ENCODE measurements around the gene UEVLD.

UEVLD gene

GRCh38 chr11:18581825-18582224 lies 6.7 kb downstream of the UEVLD start:
- DNase-seq (ENCODE audit: low spot score), result no peak

DNA sequence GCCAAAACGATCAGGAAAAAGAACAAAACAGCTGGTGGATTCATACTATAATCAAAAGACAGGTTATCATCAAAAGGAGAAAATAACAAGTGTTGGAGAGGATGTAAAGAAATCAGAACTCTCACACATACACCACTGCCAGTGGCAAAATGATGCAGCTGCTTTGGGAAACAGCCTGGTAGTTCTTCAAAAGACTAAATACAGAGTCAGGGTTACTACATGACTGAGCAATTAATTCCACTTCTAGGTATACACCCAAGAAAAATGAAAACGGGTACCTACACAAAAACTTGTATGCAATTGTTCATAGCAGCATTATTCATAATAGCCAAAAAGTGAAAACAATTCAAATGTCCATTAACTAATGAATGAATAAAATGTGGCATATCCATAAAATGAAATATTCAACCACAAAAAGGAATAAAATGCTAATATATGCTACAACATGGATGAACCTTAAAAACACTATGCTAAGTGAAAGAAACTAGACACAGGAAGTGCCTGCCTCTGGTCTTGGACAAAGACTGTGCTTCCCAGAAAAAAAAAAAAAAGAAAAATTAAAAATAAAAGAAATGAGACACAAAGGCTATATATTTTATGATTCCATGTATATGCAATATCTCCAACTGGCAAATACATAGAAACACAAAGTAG lies 8.3 kb downstream of the UEVLD start:
- DNase-seq (ENCODE audit: low spot score), result no peak

- no peak for DNase-seq (ENCODE audit: low spot score)
Observed at GRCh38 chr11:18578975-18579598, 9.4 kb downstream of the UEVLD start.

DNA sequence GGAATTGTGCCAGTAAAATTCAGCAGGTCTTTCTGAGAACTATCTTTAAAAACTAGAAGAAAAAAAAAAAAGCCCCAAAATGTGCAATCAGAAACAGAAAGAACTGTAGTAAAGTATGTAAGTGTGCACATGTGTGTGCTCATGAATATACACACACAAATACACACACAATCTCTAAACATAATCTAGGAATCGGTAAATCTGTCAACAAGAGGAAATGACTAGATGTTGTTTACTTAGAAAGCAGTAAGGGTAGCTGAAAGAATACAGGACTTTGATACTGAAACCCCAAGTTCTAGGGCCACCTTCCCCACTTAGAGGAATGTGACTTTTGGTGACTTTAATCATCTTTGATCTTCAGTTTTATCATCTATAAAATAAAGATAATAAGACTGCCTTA lies 13.2 kb downstream of the UEVLD start:
- DNase-seq (ENCODE audit: low spot score), result no peak

DNA sequence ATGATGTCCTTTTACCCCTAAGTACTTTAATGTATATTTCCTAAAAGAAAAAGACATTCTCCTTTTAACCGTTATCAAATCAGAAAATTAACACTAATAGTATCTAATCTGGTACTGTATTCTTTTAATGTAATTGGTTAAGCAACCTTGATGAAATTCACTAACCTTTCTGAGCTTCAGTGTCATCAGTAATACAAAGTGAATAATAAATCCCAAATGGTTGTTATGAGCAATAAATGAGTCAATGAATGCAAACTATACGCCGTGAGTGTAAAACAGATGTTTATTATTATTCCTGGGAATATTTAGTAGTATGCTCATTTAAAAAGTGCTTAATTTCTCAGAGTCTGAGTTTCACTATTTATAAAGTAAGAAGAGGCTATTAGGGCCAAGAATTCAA lies 21.5 kb downstream of the UEVLD start:
- no peak for DNase-seq (ENCODE audit: low spot score)

DNA sequence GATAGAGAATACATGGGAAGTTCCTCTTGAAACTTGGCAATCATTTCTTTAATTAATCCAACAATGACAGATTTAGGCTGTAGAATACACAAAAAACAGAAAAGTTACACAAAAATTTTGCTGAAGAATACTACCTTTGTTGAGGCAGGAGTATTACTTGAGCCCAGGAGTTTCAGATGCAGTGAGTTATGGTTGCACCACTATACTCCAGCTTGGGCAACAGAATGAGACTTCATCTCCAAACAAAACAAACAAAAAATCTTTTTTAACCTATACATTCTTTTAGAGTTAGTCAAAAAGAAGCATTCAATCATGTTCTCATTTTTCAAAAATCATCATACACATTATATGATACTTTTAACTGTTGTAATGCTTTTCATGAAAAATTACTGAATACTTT lies 22.1 kb downstream of the UEVLD start:
- no peak for DNase-seq (ENCODE audit: low spot score)

DNA sequence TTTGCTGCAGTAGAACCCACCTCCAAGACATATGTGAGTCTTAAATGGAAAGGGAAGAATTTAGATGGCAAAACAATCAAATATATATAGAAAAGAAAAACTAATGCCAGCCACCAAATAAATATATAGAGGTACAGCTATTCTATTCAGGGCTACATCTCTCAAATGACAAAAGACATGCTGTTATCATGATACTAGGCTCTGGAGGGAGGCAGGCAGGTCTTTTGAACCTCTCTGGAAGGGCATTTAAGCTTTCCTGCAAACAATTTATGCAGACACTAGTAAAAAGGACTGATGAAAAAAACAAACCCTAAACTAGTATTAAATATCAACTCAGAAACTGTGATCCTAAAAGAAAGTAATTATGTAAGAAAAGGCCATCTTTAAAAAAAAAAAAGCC lies 24.4 kb downstream of the UEVLD start:
- no peak for DNase-seq (ENCODE audit: low spot score)

GRCh38 chr11:18563090-18563730 lies 25.3 kb downstream of the UEVLD start:
- no peak for DNase-seq (ENCODE audit: low spot score)

DNA sequence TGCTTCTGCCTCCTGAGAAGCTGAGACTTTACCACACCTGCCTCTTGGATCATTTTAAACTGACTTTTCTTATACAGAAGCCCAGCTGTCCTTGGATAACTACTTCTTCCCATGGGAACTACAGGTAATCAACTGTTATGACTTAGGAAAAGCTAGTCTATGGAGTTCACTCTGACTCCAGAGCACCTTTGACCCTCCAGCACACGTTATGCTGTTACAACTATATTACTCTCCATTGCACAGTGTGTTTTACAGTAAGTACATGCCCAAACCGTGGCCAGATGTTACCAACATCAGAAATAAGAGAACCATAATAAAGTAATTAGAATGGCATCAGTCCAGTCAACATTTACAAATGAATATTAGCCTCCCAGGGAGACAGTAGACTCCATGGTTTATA lies 40.5 kb downstream of the UEVLD start:
- no peak for DNase-seq (ENCODE audit: low spot score)

DNA sequence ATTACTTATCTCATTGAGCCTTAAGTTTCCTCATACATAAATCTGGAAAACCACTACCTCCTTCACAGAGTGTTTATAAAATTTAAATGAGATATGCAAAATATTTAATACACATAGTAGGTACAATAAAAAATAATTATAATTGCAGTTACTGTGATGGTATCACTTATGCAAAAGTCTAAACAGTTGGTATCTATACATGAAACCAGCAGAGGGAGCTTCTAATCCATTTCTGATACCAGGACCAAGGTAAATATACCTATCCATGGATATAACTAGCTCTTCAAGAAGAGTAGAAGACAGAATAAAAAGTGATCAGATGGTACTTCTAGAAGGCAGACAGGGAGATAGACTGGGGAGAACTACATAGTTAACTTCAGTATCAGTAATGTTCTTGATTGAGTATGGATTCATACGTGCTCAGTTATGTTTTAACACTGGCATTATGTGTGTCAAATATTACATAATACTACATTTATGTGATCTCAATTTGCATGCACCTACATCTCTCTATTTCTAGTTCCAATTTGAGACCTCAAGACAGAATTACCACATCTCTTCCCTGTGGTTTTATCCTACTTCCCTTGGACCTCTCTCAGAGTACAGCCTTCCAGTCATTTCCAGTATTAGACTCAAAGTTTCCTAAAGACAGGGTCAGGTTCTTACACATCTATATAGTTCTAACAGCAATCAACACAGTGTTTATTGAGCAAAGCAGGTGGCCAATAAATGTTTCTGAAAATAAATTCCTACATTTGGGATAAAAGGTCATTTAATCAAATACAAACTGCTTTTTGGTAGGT lies 48.1 kb downstream of the UEVLD start:
- DNase-seq (ENCODE audit: low spot score), result no peak

- DNase-seq (ENCODE audit: low spot score), result no peak
Observed at GRCh38 chr11:18536209-18536608, 52.3 kb downstream of the UEVLD start.

GRCh38 chr11:18534245-18534644 lies 54.3 kb downstream of the UEVLD start:
- DNase-seq (ENCODE audit: low spot score), result no peak

- DNase-seq (ENCODE audit: low spot score), result no peak
Observed at GRCh38 chr11:18533365-18533764, 55.2 kb downstream of the UEVLD start.

DNA sequence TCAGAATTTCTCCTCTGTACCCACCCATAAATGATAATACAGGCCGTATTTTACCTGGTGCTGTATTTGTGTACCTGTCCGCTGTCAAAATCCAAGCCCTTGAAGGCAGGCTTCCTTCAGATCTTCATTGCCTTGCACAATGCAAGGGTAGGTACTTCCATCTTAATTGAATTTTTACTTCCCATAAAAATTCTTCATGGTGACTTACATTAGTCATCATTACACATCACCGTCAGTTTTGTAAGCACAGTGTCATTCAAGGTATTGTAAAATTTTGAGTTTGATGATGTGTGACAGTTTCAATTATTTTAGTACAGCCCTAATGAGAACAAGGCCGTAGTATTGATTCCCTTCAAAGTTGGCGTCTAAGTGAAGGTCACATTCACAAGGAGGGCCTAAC lies 61.0 kb downstream of the UEVLD start:
- DNase-seq (ENCODE audit: low spot score), result peak; percentile 38

- DNase-seq (ENCODE audit: low spot score), result peak; percentile 95
Observed at GRCh38 chr11:18526521-18527296, 61.8 kb downstream of the UEVLD start, which contains the start of gene TSG101. Gene TSG101, minus strand, starts transcription at chr11:18526942. Its CDS starts 126 bp downstream, at chr11:18526816.

DNA sequence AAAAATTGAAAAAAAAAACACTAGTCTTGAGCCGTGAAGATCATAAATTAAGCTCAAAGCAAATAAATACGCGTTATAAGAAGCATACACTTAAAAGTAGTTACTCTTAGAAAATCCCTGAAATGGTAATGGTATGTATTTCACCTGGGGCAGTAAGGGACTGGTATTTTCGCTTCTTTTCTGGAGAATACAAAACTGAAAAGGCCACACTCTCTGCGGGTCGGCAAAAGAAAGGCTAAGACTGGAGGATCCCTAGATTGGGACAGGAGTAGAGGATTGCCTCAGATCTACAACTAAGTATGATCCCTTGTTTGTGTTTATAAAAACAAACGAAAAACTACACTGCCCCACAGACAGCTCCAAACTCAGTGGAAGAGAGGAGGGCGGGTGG lies 62.4 kb downstream of the UEVLD start:
- no peak for DNase-seq (ENCODE audit: low spot score)

DNA sequence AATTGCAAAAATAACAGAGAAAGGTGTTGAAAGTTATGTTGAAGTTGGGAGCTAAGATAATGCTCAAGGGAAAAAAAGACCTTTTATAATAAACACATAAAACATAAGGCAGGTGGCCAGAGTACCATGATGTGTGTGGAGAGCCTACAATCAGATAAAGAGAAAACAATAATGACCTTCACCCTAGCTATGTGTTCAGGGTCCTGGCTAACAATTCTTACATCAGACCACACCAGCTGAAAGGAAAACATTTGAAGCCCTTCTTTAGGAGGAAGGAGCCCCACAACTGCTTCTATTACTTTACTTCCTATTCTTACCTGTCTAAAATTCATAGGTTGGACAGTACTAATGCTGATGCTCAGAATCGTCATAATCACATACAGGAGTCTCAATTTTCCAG lies 64.3 kb downstream of the UEVLD start:
- DNase-seq (ENCODE audit: low spot score), result no peak

GRCh38 chr11:18523084-18523483 lies 65.5 kb downstream of the UEVLD start:
- DNase-seq (ENCODE audit: low spot score), result no peak

- DNase-seq (ENCODE audit: low spot score), result peak; percentile 5
Observed at GRCh38 chr11:18522388-18522787, 66.1 kb downstream of the UEVLD start.

- no peak for DNase-seq (ENCODE audit: low spot score)
Observed at GRCh38 chr11:18521122-18521521, 67.4 kb downstream of the UEVLD start.

- no peak for DNase-seq (ENCODE audit: low spot score)
Observed at GRCh38 chr11:18502352-18502751, 86.2 kb downstream of the UEVLD start.

DNA sequence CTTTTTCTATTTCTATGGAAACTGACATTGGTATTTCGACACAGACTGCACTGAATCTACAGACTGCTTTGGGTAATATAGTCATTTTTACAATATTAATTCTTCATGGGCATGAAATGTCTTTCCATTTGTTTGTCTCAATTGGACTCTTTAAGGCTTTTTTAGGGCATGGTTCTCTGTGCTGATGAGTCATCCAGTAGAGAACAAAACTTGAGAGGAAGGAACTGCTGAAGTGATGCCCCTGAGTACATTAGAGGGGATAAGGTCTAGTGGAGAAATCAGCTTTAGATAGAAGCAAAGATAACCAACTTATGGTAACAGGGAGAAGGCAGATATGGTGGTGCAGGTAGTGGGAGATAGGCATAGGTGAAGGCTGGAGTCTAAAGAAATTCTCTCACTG lies 86.9 kb downstream of the UEVLD start:
- DNase-seq (ENCODE audit: low spot score), result no peak

All from AG08396 (cell line).